HG03045 (cell line): ENCODE data around the gene GNLY.

Source experiments
- ATAC-seq: cut with Tn5 transposase; IDR thresholded peaks from one replicate; pipeline ENCODE4 v1.9.1; 2021; ENCODE audit warnings: mild to moderate bottlenecking, moderate library complexity; ENCODE audit not compliant: unreplicated experiment

The GNLY gene

DNA sequence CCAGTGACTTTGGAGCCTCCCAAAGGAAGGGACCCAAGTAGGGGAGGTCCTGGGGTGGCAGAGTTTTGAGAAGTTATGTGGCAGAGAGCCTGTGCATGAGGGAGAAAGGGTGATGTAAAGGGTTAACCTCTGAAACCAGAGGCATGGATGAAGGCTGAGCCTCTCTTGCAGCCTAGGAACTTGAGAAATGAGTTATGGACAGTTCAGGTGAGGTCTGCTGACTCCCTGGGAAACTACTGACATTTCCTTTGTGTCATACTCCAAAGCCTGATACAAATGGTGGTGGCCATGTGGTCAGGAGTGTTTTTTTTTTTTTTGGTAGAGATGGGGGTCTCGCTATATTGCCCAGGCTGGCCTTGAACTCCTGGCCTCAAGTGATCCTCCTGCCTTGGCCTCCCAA, 12.4 kb upstream of the GNLY start:
- ATAC-seq, result no peak

DNA sequence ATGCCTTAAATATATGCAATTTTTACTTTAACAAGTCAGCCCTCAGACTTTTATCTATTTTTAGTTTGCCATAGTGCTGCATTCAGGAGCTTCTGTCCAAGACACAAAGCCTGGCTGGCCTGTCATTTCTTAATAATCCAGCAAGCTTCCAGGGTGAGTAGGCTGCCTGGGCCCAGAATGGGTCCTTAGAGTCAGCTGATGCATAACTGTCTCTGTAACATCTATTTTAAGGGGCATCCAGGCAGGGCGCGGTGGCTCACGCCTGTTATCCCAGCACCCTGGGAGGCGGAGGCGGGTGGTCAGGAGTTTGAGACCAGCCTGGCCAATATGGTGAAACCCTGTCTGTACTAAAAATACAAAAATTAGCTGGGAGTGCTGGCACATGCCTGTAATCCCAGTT, 11.8 kb upstream of the GNLY start:
- ATAC-seq, result no peak

DNA sequence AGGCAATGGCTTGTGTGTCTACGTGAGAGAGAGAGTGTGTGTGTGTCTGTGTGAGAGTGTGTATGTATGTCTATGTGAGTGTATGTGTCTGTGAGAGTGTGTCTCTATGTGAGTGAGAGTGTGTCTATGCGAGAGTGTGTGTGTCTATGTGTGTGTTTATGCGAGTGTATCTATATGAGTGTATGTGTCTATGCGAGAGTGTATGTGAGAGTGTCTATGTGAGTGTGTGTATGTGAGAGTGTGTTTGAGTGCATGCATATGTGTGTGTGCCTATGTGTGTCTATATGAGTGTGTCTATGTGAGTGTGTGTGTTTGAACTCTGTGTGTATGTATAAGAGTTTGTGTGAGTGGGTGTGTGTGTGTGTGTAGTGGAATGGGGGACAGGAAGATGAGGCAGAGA, 9.8 kb upstream of the GNLY start:
- no peak for ATAC-seq

GRCh38 chr2:85684806-85685205, 9.4 kb upstream of the GNLY start:
- no peak for ATAC-seq

- no peak for ATAC-seq
Measured at GRCh38 chr2:85690932-85691331, 3.2 kb upstream of the GNLY start.

DNA sequence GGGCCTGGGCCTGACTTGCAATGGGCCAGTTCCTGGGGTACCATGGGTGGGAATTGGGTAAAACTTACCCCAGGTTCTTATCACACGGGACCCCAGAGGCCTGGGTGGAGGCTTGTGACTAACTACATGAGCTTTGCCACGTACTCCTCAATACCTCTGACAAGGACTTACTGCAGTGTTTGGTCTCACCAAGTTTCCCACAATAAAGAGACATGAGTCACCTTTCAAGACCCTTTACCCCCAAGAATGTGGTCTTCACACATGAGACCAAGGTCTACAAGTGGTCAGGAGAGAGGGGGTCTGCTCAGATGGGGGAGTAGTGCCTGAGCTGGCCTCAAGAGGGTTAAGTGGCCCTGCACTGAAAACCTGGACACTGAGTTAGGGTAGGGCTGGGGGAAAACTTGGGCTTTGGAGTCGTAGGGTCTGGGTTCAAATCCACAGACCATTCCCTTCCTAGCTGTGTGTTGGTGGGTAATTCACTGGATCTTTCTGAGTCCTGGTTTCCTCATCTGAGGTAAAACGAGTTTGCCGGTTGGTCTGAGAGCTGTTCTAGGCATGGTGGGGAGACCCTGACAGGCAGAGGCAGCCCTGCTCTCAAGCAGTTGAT, 2.0 kb upstream of the GNLY start:
- ATAC-seq, result no peak

DNA sequence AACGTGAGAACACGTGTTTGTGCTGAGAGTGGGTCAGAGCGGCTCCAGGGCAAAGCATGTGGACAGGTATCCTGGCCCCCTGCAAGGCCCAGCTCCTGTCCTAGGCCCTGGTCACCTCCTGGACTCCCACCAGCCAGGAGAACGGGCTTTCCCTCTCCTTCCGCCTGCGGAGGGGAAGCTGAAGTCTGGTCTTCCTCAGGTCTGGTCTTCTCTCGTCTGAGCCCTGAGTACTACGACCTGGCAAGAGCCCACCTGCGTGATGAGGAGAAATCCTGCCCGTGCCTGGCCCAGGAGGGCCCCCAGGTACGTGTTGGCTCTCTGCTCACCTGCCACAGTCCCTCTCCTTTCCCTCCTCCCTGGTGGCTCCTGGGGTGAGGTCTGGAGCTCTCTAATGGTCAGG, 963 bp downstream of the GNLY start:
- no peak for ATAC-seq

DNA sequence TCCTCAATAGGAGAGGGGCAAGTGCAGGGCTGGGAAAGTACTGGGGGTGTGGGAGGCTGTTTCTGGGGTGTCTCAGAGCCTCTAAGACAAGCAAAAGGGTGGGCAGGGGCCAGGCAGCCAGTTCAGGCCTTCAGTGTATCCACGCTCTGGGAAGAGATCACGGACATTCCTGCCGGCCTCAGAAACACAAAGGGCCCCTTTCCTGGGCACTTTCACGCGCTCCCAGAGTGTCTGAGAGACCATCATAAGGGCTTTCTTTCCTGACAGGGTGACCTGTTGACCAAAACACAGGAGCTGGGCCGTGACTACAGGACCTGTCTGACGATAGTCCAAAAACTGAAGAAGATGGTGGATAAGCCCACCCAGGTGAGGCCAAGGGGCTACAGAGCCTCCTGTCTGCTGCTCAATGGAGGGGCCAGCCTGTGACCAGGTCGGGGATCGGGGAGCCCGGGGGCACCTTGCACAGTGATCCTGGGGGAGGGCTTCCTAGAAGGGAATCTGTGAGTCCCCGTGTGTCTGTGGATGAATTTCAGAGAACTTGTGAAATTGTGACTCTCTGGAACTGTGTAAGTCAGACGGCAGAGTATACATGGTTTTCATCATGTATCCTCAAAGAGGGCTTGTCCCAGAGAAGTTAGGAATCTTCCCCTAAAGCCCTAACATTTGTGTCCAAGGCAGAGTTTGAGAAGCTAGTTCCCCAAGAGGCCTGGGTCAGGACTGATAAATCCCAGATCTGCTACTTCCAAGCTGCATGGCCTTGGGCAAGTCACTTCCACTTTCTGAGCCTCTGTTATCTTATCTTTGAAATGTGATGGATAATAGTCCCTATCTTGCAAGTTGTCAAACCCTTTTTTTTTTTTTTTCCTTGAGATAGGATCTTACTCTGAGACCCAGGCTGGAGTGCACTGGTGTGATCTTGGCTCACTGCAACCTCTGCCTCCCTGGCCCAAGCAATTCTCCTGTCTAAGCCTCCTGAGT, 1.8 kb downstream of the GNLY start:
- ATAC-seq, result no peak

DNA sequence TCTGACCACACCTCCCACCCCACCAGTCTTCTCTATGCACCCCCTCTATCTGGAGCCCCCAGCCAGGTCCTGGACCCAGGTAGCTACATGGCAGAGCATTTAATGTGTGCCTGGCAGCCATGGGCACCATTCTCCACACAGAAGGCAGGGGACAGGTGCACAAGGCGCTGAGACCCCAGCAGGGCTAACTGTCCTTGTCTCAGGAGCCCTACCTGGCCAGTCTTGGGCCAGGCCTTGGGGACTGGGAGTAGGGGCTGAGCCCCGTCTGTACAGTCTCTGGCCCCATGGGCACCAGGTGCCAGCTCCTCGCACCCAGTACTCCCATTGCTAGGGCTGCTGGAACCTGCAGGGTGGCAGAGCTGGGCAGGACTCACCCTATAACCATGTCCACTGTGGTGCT, 2.9 kb downstream of the GNLY start:
- no peak for ATAC-seq

DNA sequence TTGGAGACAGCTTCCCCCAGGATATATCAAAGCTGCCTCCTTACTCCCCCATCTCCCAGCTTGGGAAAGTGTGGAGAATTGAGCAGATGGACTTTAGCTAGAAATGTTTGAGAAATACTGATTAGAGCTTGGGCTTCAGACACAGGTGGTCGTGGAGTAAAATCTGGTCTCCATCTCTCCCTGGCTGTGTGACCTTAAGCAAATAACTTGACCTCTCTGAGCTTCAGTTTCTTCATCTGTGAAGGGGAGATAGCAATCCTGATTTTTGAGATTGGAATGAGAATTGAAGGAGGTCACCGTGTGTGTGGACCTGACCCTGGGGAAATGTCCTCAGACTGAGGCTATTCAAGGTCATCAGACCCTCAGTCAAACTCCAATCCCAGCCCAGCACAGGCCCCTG, 3.6 kb downstream of the GNLY start:
- ATAC-seq, result no peak

- no peak for ATAC-seq
Measured at GRCh38 chr2:85698184-85698879, 4.2 kb downstream of the GNLY start.

DNA sequence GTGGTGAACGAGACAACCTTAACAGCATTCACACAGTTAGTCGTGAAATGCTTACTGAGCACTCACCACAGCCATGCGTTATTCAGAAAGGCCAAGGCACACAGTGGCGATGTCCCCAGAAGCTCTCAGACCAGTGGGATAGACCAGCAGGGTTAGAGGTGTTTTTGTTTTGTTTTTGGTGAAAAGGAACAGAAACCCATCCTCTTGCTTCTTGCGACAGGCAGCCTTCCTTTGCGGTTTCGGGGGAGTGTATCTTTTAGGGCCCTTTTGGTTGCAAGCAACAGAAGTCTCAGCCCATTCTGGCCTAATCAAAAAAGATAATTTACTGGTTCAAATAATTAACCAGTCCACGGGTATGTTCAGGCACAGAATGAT, 4.7 kb downstream of the GNLY start:
- ATAC-seq, result no peak

GRCh38 chr2:85699325-85699724, 5.2 kb downstream of the GNLY start:
- no peak for ATAC-seq

DNA sequence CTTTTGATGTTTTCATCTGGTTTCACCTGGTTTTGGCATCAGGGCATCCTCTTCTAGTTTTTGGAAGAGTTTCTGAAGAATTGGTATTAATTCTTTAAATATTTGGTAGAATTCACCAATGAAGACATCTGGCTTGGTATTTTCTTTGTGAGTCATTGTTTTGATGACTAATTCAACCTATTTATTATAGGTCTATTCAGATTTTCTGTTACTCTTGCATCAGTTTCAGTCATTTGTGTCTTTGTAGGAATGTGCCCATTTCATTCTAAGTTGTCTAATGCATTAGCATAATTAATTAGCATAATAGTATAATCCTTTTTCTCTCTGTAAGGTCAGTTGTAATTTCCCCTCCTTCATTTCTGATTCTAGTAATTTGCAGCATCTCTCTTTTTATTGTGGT, 8.0 kb downstream of the GNLY start:
- no peak for ATAC-seq

DNA sequence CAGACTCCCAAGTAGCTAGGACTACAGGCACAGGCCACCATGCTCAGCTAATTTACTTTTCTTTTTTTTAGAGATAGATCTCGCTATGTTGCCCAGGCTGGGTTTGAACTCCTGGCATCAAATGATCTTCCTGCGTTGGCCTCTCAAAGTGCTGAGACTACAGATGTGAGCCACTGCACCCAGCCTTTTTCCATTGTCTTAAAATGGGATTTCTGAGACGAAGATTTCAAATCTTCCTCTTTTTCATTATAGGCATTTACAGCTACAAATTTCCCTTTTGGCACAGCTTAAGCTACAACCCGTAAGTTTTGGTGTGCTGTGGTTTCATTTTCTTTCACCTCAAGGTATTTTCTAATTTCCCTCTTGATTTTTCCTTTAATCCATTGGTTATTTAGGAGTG, 8.6 kb downstream of the GNLY start:
- no peak for ATAC-seq

GRCh38 chr2:85703329-85703728, 9.2 kb downstream of the GNLY start:
- no peak for ATAC-seq

DNA sequence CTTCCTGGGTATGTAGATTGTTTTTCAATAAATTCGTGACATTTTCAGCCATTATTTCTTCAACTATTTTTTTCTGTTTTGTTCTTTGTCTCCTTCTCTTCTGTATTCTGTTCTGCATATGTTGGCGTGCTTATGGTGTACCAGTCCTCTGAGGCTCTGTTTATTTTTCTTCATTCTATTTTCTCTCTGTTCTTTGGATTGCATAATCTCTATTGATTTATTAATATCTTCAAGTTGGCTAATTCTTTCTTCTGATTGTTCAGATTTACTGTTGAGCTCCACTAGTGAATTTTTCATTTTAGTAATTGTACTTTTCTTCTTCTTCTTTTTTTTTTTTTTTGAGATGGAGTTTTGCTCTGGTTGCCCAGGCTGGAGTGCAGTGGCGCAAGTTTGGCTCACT, 9.9 kb downstream of the GNLY start:
- no peak for ATAC-seq

GRCh38 chr2:85704800-85705679, 10.9 kb downstream of the GNLY start:
- peak; percentile 44 for ATAC-seq

GRCh38 chr2:85705680-85706039, 11.5 kb downstream of the GNLY start:
- no peak for ATAC-seq

- no peak for ATAC-seq
Measured at GRCh38 chr2:85706063-85706462, 11.9 kb downstream of the GNLY start.
